GM18526 (cell line): ENCODE measurements around the gene ZNF254.

Source experiments
- POLR2A ChIP-seq: IDR thresholded peaks from 3 replicates; pipeline ENCODE4 v1.6.1; 2011; ENCODE audit not compliant: insufficient read length; ENCODE audit errors: extremely low read depth

The ZNF254 gene

DNA sequence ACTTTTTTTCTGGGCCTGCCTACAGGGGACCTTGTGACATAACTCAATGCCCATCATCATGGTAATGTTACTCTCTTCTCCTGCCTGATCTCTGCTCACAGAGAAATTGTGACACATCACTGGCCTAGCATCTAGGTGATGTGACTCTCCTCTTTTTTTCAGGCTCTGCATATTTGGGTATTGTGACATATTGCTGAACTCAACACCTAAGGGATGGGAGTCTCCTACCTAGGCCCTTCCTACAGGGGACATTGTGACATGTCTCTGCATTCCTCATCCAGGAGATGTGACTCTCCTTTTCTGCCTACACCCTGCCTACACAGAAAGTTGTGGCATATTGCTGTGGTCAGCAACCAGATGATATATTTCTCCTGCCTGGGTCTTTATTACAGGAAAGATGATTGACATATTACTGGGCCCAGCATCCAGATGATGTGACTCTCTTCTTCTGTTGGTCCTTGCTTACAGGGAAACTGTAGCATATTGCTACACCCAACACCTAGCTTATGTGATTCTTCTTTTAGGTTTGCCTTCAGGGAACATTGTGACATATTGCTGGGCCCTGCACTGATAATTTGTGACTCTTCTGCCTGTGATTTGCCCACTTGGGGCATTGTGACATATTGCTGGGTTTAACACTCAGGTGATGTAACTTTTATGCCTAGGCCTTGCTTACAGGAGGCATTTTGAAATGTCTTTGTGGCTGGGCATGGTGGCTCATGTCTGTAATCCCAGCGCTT lies 21.0 kb upstream of the ZNF254 start:
- TF ChIP-seq POLR2A = no peak

GRCh38 chr19:24069905-24070657 lies 16.9 kb upstream of the ZNF254 start:
- TF ChIP-seq POLR2A = no peak

- TF ChIP-seq POLR2A = no peak
Measured at GRCh38 chr19:24071078-24071477, 15.9 kb upstream of the ZNF254 start.

- no peak for TF ChIP-seq POLR2A
Measured at GRCh38 chr19:24072720-24073119, 14.3 kb upstream of the ZNF254 start.

DNA sequence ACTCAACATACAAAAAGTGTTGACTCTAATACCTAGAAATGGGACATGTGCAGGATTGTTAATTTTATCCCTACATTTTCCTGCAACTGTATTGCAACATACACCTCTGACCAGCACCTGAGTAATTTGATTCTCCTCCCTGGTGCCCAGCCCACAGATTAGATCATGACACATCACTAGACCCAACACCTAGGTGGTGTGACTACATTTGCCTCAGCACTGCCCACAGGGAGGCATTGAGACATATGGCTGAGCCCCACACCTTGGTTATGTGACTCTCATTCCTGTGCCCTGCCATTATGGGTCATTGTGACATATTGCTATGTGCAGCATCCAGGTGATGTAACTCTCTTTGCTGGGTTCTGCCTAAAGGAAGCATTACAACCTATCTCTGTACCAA lies 13.2 kb upstream of the ZNF254 start:
- no peak for TF ChIP-seq POLR2A

DNA sequence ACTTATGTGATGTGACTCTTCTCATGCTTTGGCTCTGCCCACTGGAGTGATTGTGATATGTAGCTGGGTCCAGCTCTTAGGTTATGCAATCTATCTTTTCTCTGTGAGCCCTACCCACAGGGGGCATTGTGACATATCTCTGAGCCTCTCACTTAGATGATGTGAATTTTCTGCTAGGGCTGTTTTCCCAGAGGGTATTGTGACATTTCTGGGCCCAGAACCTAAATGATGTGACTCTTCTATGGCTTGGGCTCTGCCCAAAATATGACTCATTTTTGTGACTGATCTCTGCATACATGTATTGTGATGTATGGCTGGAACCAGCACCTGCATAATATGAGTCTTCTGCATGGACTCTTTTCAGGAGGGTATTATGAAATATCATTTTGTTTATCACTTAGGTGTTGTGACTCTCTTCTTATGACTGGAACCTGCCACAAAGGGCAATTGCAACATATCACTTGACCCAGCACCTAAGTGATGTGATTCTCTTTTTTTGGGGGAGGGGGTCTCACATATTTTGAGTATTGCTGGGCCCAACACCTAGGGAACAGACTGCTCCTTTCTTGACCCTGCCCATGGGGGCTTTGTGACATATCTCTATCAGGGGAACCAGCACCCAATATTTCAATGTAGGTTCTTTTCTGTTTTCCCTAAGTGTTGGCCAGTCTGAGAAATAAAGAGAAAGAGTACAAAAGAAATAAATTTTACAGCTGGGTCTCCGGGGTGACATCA lies 12.1 kb upstream of the ZNF254 start:
- TF ChIP-seq POLR2A = no peak

DNA sequence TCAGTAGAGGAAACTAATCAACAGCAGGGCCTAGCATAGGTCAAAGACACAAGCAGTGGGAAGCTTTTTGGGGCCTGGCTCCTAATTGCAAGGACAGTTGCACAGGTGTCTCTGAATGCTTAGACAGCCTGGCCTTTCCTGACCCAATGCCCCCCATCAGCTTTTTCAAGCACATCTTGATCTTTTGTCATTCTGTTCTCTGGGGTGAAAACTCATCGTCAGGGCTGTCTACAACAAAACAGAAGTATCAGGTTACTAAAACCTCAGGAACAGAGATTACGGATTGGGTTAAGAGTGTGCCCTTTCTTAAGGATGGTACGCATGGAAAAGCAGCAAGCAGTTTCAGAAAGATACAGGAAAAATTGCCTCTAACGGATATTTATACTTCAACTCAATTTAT lies 8.3 kb upstream of the ZNF254 start:
- no peak for TF ChIP-seq POLR2A

- no peak for TF ChIP-seq POLR2A
Measured at GRCh38 chr19:24081056-24081455, 5.9 kb upstream of the ZNF254 start.

GRCh38 chr19:24098359-24098758 lies 11.4 kb downstream of the ZNF254 start:
- no peak for TF ChIP-seq POLR2A

- TF ChIP-seq POLR2A = no peak
Measured at GRCh38 chr19:24099829-24100228, 12.8 kb downstream of the ZNF254 start.

DNA sequence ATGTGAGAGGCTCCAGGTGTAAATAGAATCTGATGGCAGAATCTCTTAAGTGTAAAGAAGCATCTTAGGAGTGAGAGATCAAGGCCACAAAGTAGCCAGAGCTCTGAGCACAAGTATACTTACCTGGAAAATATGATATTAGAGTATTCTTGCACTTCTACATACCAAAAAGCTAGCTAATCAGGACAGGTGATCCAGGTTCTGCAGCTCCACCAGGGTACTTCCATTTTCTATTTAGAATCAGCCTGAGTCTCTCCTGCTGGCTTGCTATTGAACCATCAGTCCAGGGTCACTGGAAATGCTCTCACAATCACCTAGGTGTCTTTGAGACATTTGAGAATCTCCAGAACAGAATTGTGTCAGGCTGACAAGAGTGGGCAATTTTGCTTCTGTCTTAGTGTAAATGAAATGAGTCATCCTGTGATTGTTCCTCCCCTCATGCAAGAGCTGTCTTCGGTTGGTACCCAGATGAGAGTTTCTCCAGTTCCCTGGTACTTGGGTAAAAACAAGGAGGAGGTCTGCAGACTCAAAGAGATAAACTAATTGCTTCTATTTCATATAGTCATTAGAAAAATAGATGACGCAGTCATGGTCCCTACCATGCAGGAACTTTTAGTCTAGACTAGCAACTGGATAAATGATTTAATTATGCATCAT lies 14.6 kb downstream of the ZNF254 start:
- no peak for TF ChIP-seq POLR2A

DNA sequence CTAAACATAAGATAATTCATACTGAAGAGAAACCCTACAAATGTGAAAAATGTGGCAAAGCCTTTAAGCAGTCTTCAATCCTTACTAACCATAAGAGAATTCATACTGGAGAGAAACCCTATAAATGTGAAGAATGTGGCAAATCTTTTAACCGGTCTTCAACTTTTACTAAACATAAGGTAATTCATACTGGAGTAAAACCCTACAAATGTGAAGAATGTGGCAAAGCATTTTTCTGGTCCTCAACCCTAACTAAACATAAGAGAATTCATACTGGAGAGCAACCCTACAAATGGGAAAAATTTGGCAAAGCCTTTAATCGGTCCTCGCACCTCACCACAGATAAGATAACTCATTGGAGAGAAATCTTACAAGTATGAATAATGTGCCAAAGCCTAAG lies 40.6 kb downstream of the ZNF254 start:
- no peak for TF ChIP-seq POLR2A

GRCh38 chr19:24140099-24140498 lies 53.1 kb downstream of the ZNF254 start:
- TF ChIP-seq POLR2A = no peak

DNA sequence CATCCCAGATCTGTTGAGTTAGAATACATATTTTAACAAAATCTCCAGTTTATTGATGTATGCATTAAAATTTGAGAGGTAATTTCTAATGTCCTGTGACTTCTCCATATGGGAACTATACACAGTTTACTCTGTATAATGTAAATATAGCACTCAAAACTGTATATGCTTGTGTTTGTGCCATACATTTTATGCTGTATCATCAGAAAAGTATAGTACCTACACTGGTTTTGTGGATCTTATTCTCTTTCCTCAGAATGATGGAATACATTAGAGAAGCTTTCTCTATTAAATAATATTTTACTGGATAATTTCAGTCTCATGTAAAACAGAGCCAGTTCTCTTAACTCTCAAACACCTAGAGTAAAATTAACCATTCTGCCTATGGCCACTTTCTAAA lies 53.6 kb downstream of the ZNF254 start:
- TF ChIP-seq POLR2A = no peak

GRCh38 chr19:24141612-24142011 lies 54.6 kb downstream of the ZNF254 start:
- TF ChIP-seq POLR2A = no peak
